HepG2 (cell line): ENCODE results near the gene IMPG2. TPM values are rescaled to one million over a fixed set of nuclear protein-coding genes. Genes with fewer than 3 reads are reported as not detected.
A peak's percentile ranks its signal among the peaks of the same experiment; 100 is the strongest.

Experiments
- ATAC-seq: fragments of 200-7000 bp; cut with Tn5 transposase; 3 replicates; pipeline ENCODE4 v1.9.1; 2020; ENCODE audit warnings: mild to moderate bottlenecking, moderate library complexity
- BruUV-seq: library from RNA; stranded (reverse); fragments of 400-500 nt; replicated peaks from 2 replicates; lab custom pipeline; 2021; lab: Mats Ljungman, UMichigan
- CTCF ChIA-PET: fragments of 300-600 bp; formaldehyde crosslinking; extraction: SDS; loops from one replicate; lab custom pipeline; 2021; ENCODE audit warnings: low total read pairs, inconsistent platforms, low intra/inter-chr PET ratio; lab: Yijun Ruan, JAX
- POLR2A ChIA-PET: fragments of 350-600 bp; sonication (Branson Sonifier 250); formaldehyde crosslinking; loops from one replicate; lab custom pipeline; 2020; ENCODE audit warnings: antibody characterized with exemption, inconsistent platforms; lab: Yijun Ruan, JAX
- DNase-seq: peaks from one replicate; pipeline ENCODE4 v3.0.0-alpha.2; 2015; ENCODE audit warnings: low spot score
- FAIRE-seq: peaks from 3 replicates; lab custom pipeline; 2011; peaks lifted over from hg19 to GRCh38; lab: Jason Lieb, UNC
- H2AFZ ChIP-seq: one replicate; pipeline ENCODE4 v1.6.1; 2011; ENCODE audit warnings: low read length, inconsistent platforms
- H3K27ac ChIP-seq: fragments of 300-600 bp; 3 replicates; pipeline ENCODE4 v1.8.0; 2011; ENCODE audit warnings: mixed run types, mild to moderate bottlenecking, mixed read lengths, low read length, inconsistent platforms; ENCODE audit not compliant: insufficient read depth; ENCODE audit errors: extremely low read length
- H3K27me3 ChIP-seq, 2 experiments: fragments of 200-600 bp in 1 of 2; 2 replicates in 1 of 2; 3 replicates in 1 of 2; pipeline versions ENCODE4 v1.6.0 to v1.8.0; 2011; ENCODE audit warnings: low read length in 2 of 2, mild to moderate bottlenecking in 2 of 2, moderate library complexity in 2 of 2, inconsistent platforms in 1 of 2; ENCODE audit not compliant: insufficient read depth in 2 of 2, control insufficient read depth in 1 of 2
- H3K36me3 ChIP-seq, 2 experiments: fragments of 200-600 bp in 1 of 2; replicated peaks in 1 of 2; 2 replicates in 1 of 2; 3 replicates in 1 of 2; pipeline versions ENCODE4 v1.5.1 to v1.8.0; 2011; ENCODE audit warnings: low read length in 2 of 2, inconsistent platforms in 1 of 2; ENCODE audit not compliant: insufficient read depth in 2 of 2, control insufficient read depth in 1 of 2
- H3K4me1 ChIP-seq: 2 replicates; pipeline ENCODE4 v1.5.1; 2012; ENCODE audit warnings: low read length, inconsistent platforms; ENCODE audit not compliant: insufficient read depth
- H3K4me2 ChIP-seq: 2 replicates; pipeline ENCODE4 v1.6.0; 2011; ENCODE audit warnings: low read depth, low read length, inconsistent platforms
- H3K4me3 ChIP-seq, 3 experiments: fragments of 200-600 bp in 1 of 3; sonication (generic), shearing (Covaris generic) in 1 of 3; replicated peaks in 1 of 3; 2 replicates each; pipeline ENCODE4 v1.5.1; 2011 to 2016; ENCODE audit warnings: low read length in 3 of 3, inconsistent platforms in 2 of 3, low read depth in 2 of 3, mild to moderate bottlenecking in 2 of 3, control low read depth in 1 of 3, mixed read lengths in 1 of 3; ENCODE audit not compliant: insufficient read depth in 1 of 3
- H3K79me2 ChIP-seq: one replicate; pipeline ENCODE4 v1.6.1; 2011; ENCODE audit warnings: low read length, inconsistent platforms; ENCODE audit not compliant: insufficient read depth
- H3K9ac ChIP-seq: 2 replicates; pipeline ENCODE4 v1.6.0; 2011; ENCODE audit warnings: mild to moderate bottlenecking, low read depth, low read length, inconsistent platforms; ENCODE audit not compliant: insufficient read depth
- H3K9me3 ChIP-seq: 2 replicates; pipeline ENCODE4 v1.5.1; 2012; ENCODE audit warnings: mild to moderate bottlenecking, low read length
- H4K20me1 ChIP-seq: 2 replicates; pipeline ENCODE4 v1.6.0; 2011; ENCODE audit warnings: inconsistent platforms, mild to moderate bottlenecking, low read length, moderate library complexity; ENCODE audit not compliant: insufficient read depth
- DMAP1 ChIP-seq: IDR thresholded peaks from 2 replicates; pipeline ENCODE4 v1.6.1; 2016
- MBD4 ChIP-seq: IDR thresholded peaks from 2 replicates; pipeline ENCODE4 v1.6.1; 2012; ENCODE audit warnings: low read length, inconsistent platforms, borderline replicate concordance
- MED13 ChIP-seq: sonication (generic); formaldehyde crosslinking; IDR thresholded peaks from 2 replicates; pipeline ENCODE4 v1.5.0; 2020; ENCODE audit warnings: missing genetic modification reagents
- ONECUT2 ChIP-seq: sonication (generic); formaldehyde crosslinking; IDR thresholded peaks from 2 replicates; pipeline ENCODE4 v1.4.0; 2020; ENCODE audit warnings: missing genetic modification reagents
- PATZ1 ChIP-seq: sonication (generic); formaldehyde crosslinking; IDR thresholded peaks from 2 replicates; pipeline ENCODE4 v1.4.0; 2020; ENCODE audit warnings: missing genetic modification reagents
- PITX1 ChIP-seq: sonication (generic); formaldehyde crosslinking; IDR thresholded peaks from 2 replicates; pipeline ENCODE4 v1.5.1; 2020; ENCODE audit warnings: mild to moderate bottlenecking, missing genetic modification reagents
- SOX5 ChIP-seq: IDR thresholded peaks from 2 replicates; pipeline ENCODE4 v1.6.1; 2016; ENCODE audit warnings: borderline replicate concordance
- SSRP1 ChIP-seq: IDR thresholded peaks from 2 replicates; pipeline ENCODE4 v1.6.1; 2016; ENCODE audit warnings: control low read depth
- TEAD2 ChIP-seq: sonication (generic); formaldehyde crosslinking; IDR thresholded peaks from 2 replicates; pipeline ENCODE4 v1.9.0; 2021; ENCODE audit warnings: missing genetic modification reagents
- TGIF2 ChIP-seq: IDR thresholded peaks from 2 replicates; pipeline ENCODE4 v1.6.1; 2016; ENCODE audit warnings: control low read depth, missing compliant biosample characterization
- ZBTB2 ChIP-seq: sonication (generic); formaldehyde crosslinking; IDR thresholded peaks from 2 replicates; pipeline ENCODE4 v1.8.0; 2022; ENCODE audit warnings: low read depth, missing genetic modification reagents
- ZFP82 ChIP-seq: sonication (generic); formaldehyde crosslinking; IDR thresholded peaks from 2 replicates; pipeline ENCODE4 v1.5.1; 2020; ENCODE audit warnings: mild to moderate bottlenecking, missing genetic modification reagents, borderline replicate concordance
- ZNF276 ChIP-seq: sonication (generic); formaldehyde crosslinking; IDR thresholded peaks from 2 replicates; pipeline ENCODE4 v1.4.0; 2020; ENCODE audit warnings: mild to moderate bottlenecking, low read depth, missing genetic modification reagents
- ZNF775 ChIP-seq: sonication (generic); formaldehyde crosslinking; IDR thresholded peaks from 2 replicates; pipeline ENCODE4 v1.4.0; 2020; ENCODE audit warnings: missing genetic modification reagents, mild to moderate bottlenecking, moderate library complexity, borderline replicate concordance
- WGBS: methylation state at CpG from one replicate; pipeline ENCODE4 v1.1.6; 2017; ENCODE audit warnings: low lambda C conversion rate; 5-methylcytosine and 5-hydroxymethylcytosine counted together
- in situ Hi-C: cut with HindIII; loops from 2 replicates; pipeline ENCODE4 v1.10.0; 2017; ENCODE audit warnings: low pct_unique_long_range_greater_than_20kb; ENCODE audit not compliant: extremely low pct_ligation_motif_present
- intact Hi-C: fragments of 100-400 bp; cut with micrococcal nuclease; formaldehyde crosslinking; loops from one replicate; pipeline ENCODE4 v1.10.0; 2022; ENCODE audit not compliant: unreplicated experiment
- polyA plus RNA-seq, 8 experiments: library from polyadenylated mRNA; depleted of rRNA in 3 of 8; stranded (reverse) in 7 of 8; unstranded in 1 of 8; fragments of >200 nt; fragmentation: Illumina TruSeq in 4 of 8; extraction: Trizol in 4 of 8; gene quantifications; 2 replicates each; pipeline versions ENCODE4 v1.2.1 to v1.2.3, GENCODE V29; 2011 to 2016; ENCODE audit warnings: low read depth in 4 of 8, missing spikeins in 1 of 8, mixed read lengths in 1 of 8; ENCODE audit not compliant: insufficient read depth in 1 of 8
- total RNA-seq, 5 experiments: library from RNA; depleted of rRNA; stranded (reverse); fragments of >200 nt; fragmentation: Illumina TruSeq; extraction: Trizol; gene quantifications; 2 replicates each; pipeline ENCODE4 v1.2.3, GENCODE V29; 2016; ENCODE audit warnings: low read depth in 1 of 5

The IMPG2 gene
- total and polyA plus RNA-seq, 2 of the 13 experiments (the other 11 are each of a cell fraction or from before 2014, with no cell fraction given) = 0.02 to 0.03 TPM

GRCh38 chr3:101303089-101303731, 17.2 kb downstream of the IMPG2 start:
- ATAC-seq = no peak
- ChIA-PET CTCF (no interaction called here), POLR2A (no interaction called here)
- no peak for FAIRE-seq
- WGBS = 31% methylated on average over 5 of the region's 5 CpGs
- Histone ChIP-seq H3K4me2 (no peak overlapping the region), H4K20me1 (no peaks in the 10 kb centered on the region), H3K36me3 (no peaks in the 10 kb centered on the region), H3K27ac (no peak overlapping the region), H3K4me3 (no peak overlapping the region), H3K27me3 (no peaks in the 10 kb centered on the region), H3K79me2 (no peaks in the 10 kb centered on the region), H3K4me1 (no peaks in the 10 kb centered on the region), H3K9me3 (peaks cover 11% of the 10 kb centered on the region), H2AFZ (no peak overlapping the region), H3K9ac (no peak overlapping the region)
- TF ChIP-seq ZFP82 (CRISPR knock-in tag) = no peak
- TF ChIP-seq ONECUT2 = no peak
- intact Hi-C loops = no loop called here
- no TSS peak for BruUV-seq
- in situ Hi-C loops = no loop called here
- DNase-seq = no peak

- no peaks in the 10 kb centered on the region for H3K27me3 ChIP-seq
- no peaks in the 10 kb centered on the region for H3K4me1 ChIP-seq
- H3K36me3 ChIP-seq = no peaks in the 10 kb centered on the region
- no peak overlapping the region for H3K9ac ChIP-seq
- H3K27ac ChIP-seq = no peak overlapping the region
- in situ Hi-C loops (no loop called here), intact Hi-C loops (no loop called here)
- no TSS peak for BruUV-seq
- peak overlapping the region in 1 of 3 experiments; percentile 5; a peak in 1 of 6 replicates for H3K4me3 ChIP-seq
- ATAC-seq (peak; percentile 62), FAIRE-seq (no peak), DNase-seq (no peak)
- H2AFZ ChIP-seq = no peak overlapping the region
- 30% methylated on average over 4 of the region's 8 CpGs for WGBS
- H4K20me1 ChIP-seq = no peaks in the 10 kb centered on the region
- ChIA-PET CTCF (no interaction called here), POLR2A (no interaction called here)
- H3K79me2 ChIP-seq = no peaks in the 10 kb centered on the region
- peak overlapping the region; percentile 24; the same call in 1 of the 2 replicates for H3K4me2 ChIP-seq
- no peaks in the 10 kb centered on the region for H3K9me3 ChIP-seq
- TF ChIP-seq ZNF276 (CRISPR knock-in tag) = no peak
- TF ChIP-seq SSRP1 (CRISPR knock-in tag) = no peak
- TF ChIP-seq PITX1 (CRISPR knock-in tag) = peak; percentile 26; the same call in 1 of the 2 replicates
- TF ChIP-seq ZBTB2 (CRISPR knock-in tag) = no peak
- TF ChIP-seq ZNF775 = no peak
- 0 out of 2 replicates have a peak, but pooled peaks have one; percentile 47 for TF ChIP-seq PATZ1 (CRISPR knock-in tag)
- TF ChIP-seq DMAP1 = no peak
- no peak for TF ChIP-seq TGIF2 (CRISPR knock-in tag)
- TF ChIP-seq TEAD2 = no peak
- no peak for TF ChIP-seq SOX5 (CRISPR knock-in tag)
- no peak for TF ChIP-seq MED13 (CRISPR knock-in tag)
- TF ChIP-seq MBD4 = no peak
Measured at GRCh38 chr3:101300073-101300472, 20.3 kb downstream of the IMPG2 start.
